ENCODE measurements around the gene UBIAD1.
A peak's percentile ranks its signal among the peaks of the same experiment; 100 is the strongest.

The UBIAD1 gene

GRCh38 chr1:11311816-11312755, 39.1 kb downstream of the UBIAD1 start:
- DNase-seq (ENCODE audit: low spot score): no peak

GRCh38 chr1:11314959-11315358, 42.0 kb downstream of the UBIAD1 start:
- DNase-seq (ENCODE audit: low spot score): no peak

GRCh38 chr1:11316701-11317100, 43.7 kb downstream of the UBIAD1 start:
- peak; percentile 78 for DNase-seq (ENCODE audit: low spot score)

DNA sequence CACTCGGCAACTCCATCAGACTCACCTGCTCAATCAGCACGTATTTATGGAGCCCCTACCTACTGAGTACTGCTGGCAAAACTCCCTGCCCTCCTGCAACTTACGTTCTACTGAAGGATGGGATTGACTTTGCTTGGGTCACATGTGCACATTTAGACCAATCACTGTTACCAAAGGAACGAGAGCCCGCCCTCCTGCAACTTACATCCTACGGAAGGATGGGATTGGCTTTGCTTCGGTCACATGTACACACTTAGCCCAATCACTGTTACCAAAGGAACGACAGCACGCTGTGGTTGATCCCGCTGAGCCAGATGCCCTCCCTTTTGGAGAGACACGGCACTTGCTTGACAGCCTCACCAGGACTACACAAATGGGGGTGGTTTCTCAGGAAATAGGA, 46.0 kb downstream of the UBIAD1 start:
- no peak for DNase-seq (ENCODE audit: low spot score)

DNA sequence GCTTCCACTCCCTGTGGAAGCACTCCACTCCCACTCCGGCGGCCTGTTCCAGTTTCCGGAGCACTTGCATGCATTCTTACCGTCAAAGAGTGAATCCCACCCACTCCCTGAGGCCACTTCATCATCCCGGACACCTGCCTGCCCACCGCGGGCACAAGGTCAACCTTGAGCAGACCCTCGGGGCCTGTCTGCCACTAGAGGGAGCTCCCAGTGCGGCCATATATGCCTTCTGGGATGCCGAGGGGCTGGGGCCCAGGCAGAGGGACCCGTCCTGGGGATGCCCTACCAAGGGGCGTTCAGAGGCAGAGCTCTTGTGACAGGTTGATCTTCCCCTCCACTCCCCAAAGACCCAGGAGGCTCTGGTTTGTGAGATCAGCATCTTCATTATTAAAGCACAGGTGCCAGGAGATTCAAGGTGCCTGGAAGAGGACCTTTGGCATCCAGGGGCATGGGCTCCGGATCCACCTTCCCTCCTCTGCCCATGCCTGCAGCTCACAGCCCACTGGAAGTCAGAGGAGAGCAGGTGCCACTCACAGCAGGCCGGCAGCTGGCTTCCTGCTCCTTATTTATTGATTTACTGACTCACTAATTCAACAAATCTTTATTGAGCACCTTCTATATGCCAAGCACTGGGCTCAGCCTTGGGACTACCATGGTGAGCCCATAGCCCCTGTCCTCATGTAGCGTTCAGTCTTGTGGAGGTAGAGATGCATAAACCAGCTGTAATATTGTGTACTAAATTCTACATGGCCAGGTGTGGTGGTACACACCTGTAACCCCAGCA, 47.3 kb downstream of the UBIAD1 start:
- no peak for DNase-seq (ENCODE audit: low spot score)

- DNase-seq (ENCODE audit: low spot score): no peak
Measured at GRCh38 chr1:11321656-11322491, 48.9 kb downstream of the UBIAD1 start.

- no peak for DNase-seq (ENCODE audit: low spot score)
Measured at GRCh38 chr1:11324567-11325165, 51.7 kb downstream of the UBIAD1 start.

DNA sequence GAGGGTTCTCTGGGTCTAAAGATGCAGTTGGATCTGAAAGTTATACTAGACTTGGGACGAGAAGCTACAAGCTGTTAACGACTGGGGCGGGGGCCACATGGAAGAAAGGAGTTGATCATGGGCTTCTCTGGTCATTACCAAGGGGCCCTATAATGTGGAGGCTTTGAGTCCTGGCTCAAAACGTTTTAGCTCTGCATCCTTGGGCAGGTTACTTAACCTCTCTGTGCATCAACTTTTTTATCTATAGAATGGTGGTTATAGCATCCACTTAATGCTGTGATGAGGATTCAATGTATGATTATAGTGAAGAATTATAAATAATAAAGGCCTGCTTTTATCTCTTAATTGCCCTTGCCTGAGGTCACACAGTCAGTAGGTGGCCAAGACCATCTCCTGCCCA, 53.1 kb downstream of the UBIAD1 start:
- no peak for DNase-seq (ENCODE audit: low spot score)

- DNase-seq (ENCODE audit: low spot score): no peak
Measured at GRCh38 chr1:11328444-11328843, 55.4 kb downstream of the UBIAD1 start.

- DNase-seq (ENCODE audit: low spot score): no peak
Measured at GRCh38 chr1:11330411-11330810, 57.4 kb downstream of the UBIAD1 start.

- no peak for DNase-seq (ENCODE audit: low spot score)
Measured at GRCh38 chr1:11331036-11331944, 58.3 kb downstream of the UBIAD1 start.

GRCh38 chr1:11331945-11332546, 59.0 kb downstream of the UBIAD1 start:
- no peak for DNase-seq (ENCODE audit: low spot score)

DNA sequence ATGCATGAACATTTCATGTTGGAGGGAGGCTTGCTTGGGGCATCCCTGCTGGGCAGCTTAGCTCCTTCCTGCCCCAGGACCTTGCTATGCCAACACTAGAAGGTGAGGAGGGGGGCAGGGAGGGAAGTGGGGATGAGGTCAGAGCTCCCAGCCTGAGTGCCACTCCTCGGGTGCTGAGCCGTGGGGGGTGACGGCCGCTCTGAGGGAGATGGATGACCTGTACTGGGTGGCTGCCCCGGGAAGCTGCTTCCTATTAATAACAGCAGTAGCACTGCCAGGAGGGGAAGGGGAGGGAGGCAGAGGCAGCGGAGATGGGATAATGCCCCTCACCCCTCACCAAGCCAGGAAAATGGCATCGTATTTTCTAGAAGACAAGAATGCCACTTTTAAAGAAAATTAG, 60.6 kb downstream of the UBIAD1 start:
- DNase-seq (ENCODE audit: low spot score): no peak

DNA sequence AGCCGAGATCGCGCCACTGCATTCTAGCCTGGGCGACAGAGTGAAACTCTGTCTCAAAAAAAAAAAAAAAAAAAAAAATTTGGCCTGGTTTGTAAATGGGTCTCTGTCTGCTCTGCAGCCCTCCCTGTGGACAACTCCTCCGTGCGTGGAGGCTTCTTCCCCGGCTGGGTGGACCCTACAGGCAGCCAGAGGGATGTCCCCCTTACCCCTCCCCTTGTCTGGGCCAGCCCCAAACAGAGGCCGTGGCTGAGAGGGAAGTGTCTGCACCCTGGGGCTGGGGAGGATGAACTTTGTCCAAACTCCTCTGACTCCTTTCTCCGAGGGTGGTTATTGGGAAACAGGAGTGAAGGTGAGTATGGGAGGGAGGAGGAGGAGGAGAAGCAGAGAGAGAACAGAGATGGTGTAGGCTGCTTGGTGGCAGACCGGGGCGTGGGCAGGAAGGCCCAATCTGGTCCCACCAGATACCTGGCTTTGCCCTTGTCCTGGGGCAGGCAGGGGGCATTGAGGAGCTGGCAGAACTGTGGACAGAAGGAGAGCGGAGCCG, 61.3 kb downstream of the UBIAD1 start:
- no peak for DNase-seq (ENCODE audit: low spot score)

DNA sequence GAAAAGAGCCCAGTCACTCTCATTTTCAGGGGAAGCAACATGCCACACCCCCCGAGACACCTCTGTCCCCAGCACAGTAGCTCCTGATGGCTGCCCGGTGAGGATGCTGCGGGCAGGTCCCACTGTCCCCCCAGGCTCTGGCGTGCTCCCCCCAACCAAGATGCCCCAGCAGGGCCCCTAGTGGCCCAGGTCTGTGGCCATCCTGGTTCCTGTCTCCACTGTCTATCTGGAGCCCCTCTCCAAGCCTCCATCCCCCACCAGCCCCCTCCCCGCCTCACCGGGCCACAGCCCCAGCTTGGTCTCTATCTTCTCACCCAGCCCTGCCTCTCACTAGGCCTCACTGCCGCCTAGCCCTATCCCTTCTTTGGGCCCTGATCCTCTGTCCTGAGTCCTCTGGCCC, 61.8 kb downstream of the UBIAD1 start:
- no peak for DNase-seq (ENCODE audit: low spot score)

- DNase-seq (ENCODE audit: low spot score): no peak
Measured at GRCh38 chr1:11335417-11336056, 62.5 kb downstream of the UBIAD1 start.

DNA sequence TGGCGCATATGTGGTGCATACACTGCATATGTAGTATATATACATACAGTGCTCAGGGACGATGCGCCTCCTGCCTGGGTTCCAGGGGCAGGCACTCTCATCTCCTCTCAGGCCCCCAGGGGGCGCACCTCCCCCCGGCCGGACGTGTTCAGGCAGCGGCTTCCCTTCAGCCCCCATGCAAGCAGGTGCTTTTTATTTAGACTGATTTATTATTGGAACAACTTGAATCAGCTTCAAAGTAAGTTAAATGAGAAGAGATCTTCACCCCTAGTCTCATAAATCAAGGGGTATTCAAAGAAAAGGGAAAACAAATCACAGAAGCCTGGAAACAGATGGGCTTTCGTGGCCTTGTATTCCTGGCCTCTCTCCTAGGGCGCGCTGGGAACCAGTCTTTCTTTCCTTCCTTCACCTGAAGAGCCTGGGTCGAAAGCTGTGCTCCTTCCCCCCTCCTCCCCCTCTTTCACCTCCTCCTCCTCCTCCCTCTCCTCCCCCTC, 64.6 kb downstream of the UBIAD1 start:
- peak; percentile 18 for DNase-seq (ENCODE audit: low spot score)
